NCI-H2196 (cell line): ENCODE data around the gene C9orf85.
"Not testable (repeated sequence)": the region's sequence is repeated elsewhere in the genome, so short reads cannot be mapped to it uniquely, and the experiment has no call there.

Experiments
- DNase-seq: peaks from one replicate; lab custom pipeline; 2025; ENCODE audit not compliant: unreplicated experiment; lab: John Stamatoyannopoulos, UW

C9orf85 gene

GRCh38 chr9:71987471-71988371, 76.3 kb downstream of the C9orf85 start:
- DNase-seq, result no peak

DNA sequence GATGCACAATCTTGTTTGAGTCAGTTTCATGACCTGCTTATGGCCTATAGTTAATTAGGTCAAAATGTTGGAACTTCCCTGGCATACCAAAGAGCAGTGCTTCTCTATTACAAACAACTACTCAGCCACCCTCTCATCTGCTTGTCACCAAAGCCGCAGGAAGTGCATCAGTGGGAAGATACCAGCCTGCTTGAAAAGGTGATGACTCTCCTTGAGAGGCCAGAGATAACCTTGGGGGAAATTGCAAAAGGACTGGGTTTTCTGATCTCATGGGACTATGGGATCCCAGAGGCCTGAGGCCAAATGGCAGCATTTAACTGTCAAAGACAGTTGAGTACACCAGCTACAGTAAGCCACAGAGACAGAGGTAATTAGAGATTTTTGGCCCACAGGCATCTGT, 79.0 kb downstream of the C9orf85 start:
- DNase-seq, result no peak

DNA sequence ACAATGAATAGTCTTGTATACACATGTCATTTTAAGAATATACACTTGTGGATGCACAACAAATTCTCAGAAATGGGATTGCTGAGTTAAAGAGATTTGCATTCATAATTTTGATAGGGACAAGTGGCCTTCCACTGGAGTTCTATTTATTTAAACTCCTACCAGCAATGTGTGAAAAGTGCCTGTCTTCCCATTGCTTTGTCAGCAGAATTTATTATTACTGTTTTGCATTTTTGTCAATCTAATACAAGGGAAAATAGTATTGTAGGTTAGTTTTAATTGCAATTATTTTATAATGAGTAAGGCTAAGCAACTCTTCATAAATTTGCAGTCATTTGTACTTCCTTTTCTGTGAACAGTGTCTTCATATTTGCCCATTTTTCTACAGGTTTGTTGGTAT, 94.0 kb downstream of the C9orf85 start:
- DNase-seq, result no peak

GRCh38 chr9:72006501-72006900, 95.1 kb downstream of the C9orf85 start:
- DNase-seq, result no peak

DNA sequence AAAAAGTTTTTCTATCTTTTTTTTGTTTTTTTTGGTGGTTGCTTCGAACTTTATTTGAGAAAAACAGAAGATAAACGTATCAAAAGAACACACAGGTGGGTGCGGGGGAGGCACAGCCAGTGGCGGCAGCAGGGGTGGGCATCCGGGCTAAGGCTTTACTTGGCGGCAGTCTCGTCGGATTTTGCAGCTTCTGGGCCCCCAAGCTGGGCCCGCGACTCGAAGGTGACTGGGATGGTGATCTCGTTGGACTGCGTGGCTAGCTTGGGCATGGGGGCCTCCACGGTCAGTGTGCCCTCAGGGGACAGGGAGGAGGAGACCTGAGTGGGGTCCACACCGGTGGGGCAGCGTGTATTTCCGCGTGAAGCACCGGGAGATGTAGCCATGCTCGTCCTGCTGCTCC, 96.3 kb downstream of the C9orf85 start:
- not testable (repeated sequence) for DNase-seq

- no peak for DNase-seq
Measured at GRCh38 chr9:72012646-72013045, 101.2 kb downstream of the C9orf85 start.

DNA sequence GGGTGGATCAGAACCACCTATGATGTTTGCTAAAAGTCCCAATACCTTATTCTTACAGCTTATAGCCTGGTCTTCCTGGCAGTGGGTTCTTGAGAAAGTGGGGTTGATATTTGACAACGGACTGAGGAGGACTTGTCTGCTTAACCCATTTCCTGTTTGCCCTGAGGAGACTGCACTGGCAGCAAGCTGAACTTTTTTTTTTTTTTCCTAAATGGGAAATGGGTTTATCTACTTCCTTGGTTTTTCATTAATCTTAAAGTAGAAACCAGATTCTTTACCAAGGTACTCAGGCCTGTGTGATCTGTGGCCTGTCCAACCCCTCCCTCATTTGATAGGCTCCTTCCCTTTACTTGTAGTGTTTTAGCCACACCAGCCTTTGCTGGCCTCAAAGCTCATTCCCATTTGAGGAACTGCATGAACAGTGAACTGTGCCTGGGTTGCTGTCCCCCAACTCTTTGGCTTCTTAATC, 101.9 kb downstream of the C9orf85 start:
- no peak for DNase-seq

DNA sequence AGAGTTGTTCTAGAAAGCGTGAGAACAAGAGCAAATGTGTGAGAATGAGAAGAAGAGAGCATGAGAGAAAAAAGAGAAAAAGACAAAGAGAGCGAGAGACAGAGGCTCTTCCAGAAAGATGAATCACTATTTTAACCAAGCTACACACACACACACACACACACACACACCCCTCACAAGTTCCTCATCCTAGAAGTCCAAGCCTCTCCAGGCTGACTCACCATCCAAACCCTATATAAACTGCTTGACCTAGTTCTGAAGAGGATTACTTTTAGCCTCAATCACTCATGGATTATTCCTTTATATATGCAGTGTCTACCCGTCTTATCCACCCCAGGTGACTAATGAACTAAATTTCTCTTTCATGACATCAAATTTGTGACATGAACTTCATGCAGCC, 111.4 kb downstream of the C9orf85 start:
- DNase-seq, result no peak
